Common myeloid progenitor, CD34-positive (primary cell): Measurements from ENCODE around the gene LGALS7.
"Not testable (repeated sequence)": the region's sequence is repeated elsewhere in the genome, so short reads cannot be mapped to it uniquely, and the experiment has no call there.

ENCODE experiments used
- CTCF ChIA-PET: fragments of 350-600 bp; sonication (Branson Sonifier 250); formaldehyde crosslinking; loops from one replicate; lab custom pipeline; 2021; ENCODE audit warnings: antibody characterized with exemption; lab: Charles Lee
- POLR2A ChIA-PET: fragments of 350-600 bp; sonication (Branson Sonifier 250); formaldehyde crosslinking; loops from one replicate; lab custom pipeline; 2021; ENCODE audit warnings: antibody characterized with exemption; lab: Charles Lee
- DNase-seq, 3 donors: peaks; one replicate each; pipeline versions ENCODE4 v3.0.0 to v3.0.0-alpha.2; 2013
- H3K27ac ChIP-seq, 2 experiments: 1 replicate in 1 of 2; 2 replicates in 1 of 2; pipeline ENCODE4 v1.7.0; 2013; ENCODE audit warnings: inconsistent platforms in 2 of 2, low read length in 2 of 2, mild to moderate bottlenecking in 2 of 2, low read depth in 1 of 2, moderate library complexity in 1 of 2; ENCODE audit not compliant: severe bottlenecking in 2 of 2, insufficient read depth in 1 of 2, poor library complexity in 1 of 2
- H3K27me3 ChIP-seq, 5 experiments: replicated peaks in 2 of 5; 1 replicate in 3 of 5; 2 replicates in 2 of 5; pipeline versions ENCODE4 v1.6.1 to v1.7.0; 2013; ENCODE audit warnings: low read length in 4 of 5, mild to moderate bottlenecking in 2 of 5, moderate library complexity in 2 of 5, inconsistent platforms in 1 of 5; ENCODE audit not compliant: insufficient read depth in 5 of 5, control insufficient read depth in 4 of 5
- H3K36me3 ChIP-seq, 4 experiments: 1 replicate in 2 of 4; 2 replicates in 2 of 4; pipeline versions ENCODE4 v1.6.1 to v1.7.0; 2013; ENCODE audit warnings: low read length in 3 of 4, control low read depth in 1 of 4, mild to moderate bottlenecking in 1 of 4; ENCODE audit not compliant: control insufficient read depth in 4 of 4, insufficient read depth in 4 of 4
- H3K4me1 ChIP-seq, 4 experiments: 1 replicate in 3 of 4; 2 replicates in 1 of 4; pipeline versions ENCODE4 v1.6.1 to v1.7.1; 2013; ENCODE audit warnings: low read length in 3 of 4, mild to moderate bottlenecking in 3 of 4, control low read depth in 1 of 4, inconsistent platforms in 1 of 4, moderate library complexity in 1 of 4; ENCODE audit not compliant: control insufficient read depth in 4 of 4, insufficient read depth in 4 of 4; ENCODE audit errors: control extremely low read depth in 1 of 4
- H3K4me3 ChIP-seq, 7 experiments: 1 replicate in 4 of 7; 2 replicates in 3 of 7; pipeline versions ENCODE4 v1.5.1 to v1.7.0; 2013; ENCODE audit warnings: mild to moderate bottlenecking in 7 of 7, low read length in 6 of 7, moderate library complexity in 6 of 7, inconsistent platforms in 2 of 7, low read depth in 2 of 7, control low read depth in 1 of 7; ENCODE audit not compliant: insufficient read depth in 4 of 7, control insufficient read depth in 1 of 7; ENCODE audit errors: extremely low read depth in 1 of 7
- H3K9me3 ChIP-seq, 5 experiments: 1 replicate in 4 of 5; 2 replicates in 1 of 5; pipeline versions ENCODE4 v1.6.1 to v1.7.1; 2013; ENCODE audit warnings: low read length in 4 of 5, mild to moderate bottlenecking in 2 of 5, inconsistent platforms in 1 of 5, low read depth in 1 of 5, moderate library complexity in 1 of 5; ENCODE audit not compliant: control insufficient read depth in 4 of 5, insufficient read depth in 2 of 5; ENCODE audit errors: control extremely low read depth in 1 of 5
- WGBS: methylation state at CpG from one replicate; pipeline ENCODE4 v1.1.5; 2013; ENCODE audit not compliant: insufficient coverage; 5-methylcytosine and 5-hydroxymethylcytosine counted together

Gene LGALS7

DNA sequence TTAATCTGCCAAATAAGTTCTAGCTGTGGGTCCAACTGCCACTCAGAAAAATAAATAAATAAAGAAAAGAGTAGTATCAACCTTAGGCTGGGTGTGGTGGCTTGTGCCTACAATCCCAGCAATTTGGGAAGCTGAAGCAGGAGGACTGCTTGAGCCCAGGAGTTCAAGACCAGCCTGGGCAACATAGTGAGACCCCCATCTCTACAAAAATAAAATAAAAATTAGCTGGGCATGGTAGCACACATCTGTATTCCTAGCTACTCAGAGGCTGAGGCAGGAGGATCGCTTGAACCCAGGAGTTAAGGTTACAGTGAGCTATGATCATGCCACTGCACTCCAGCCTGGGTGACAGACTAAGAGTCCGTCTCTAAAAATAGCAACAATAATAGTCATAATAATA is 40.6 kb upstream of the LGALS7 start:
- H3K27ac ChIP-seq, H3K27me3 ChIP-seq, DNase-seq, H3K9me3 ChIP-seq, POLR2A ChIA-PET, H3K4me3 ChIP-seq, H3K4me1 ChIP-seq: not testable (repeated sequence)
- CTCF ChIA-PET: interaction anchor here (1.0 kb wide), 2 partner anchors 8 to 36 kb away, joined by 3 to 5 read pairs; no protein-coding TSS in a partner anchor
- no CpG with 5 or more reads among the region's 2 CpGs for WGBS
- peaks cover 0 to 34% (median 25%) of the 10 kb centered on the region in 4 experiments for H3K36me3 ChIP-seq

DNA sequence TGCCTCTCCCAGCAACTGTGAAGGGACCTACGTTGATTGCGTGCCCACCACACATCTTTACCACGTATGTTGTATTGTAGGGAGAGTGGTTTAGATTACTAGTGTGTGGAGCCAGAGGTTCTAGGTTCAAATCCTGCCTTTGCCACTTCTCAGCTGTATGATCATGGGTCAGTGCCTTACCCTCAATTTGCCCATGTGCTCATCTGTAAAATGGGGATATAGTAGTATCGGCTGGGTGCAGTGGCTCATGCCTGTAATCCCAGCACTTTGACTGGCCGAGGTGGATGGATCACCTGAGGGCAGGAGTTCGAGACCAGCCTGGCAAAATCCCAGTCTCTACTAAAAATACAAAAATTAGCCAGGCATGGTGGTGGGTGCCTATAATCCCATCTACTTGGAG is 40.0 kb upstream of the LGALS7 start:
- Histone ChIP-seq H3K27me3 (no peaks in the 10 kb centered on the region), H3K36me3 (peaks cover 0 to 34% (median 25%) of the 10 kb centered on the region in 4 experiments), H3K9me3 (no peaks in the 10 kb centered on the region), H3K4me3 (no peak overlapping the region), H3K27ac (no peak overlapping the region), H3K4me1 (no peaks in the 10 kb centered on the region)
- ChIA-PET POLR2A (no interaction called here), CTCF (interaction anchor here (1.0 kb wide), 2 partner anchors 9 to 36 kb away, joined by 3 to 5 read pairs; no protein-coding TSS in a partner anchor)
- WGBS: 100% methylated on average over 2 of the region's 6 CpGs
- DNase-seq: no peak

DNA sequence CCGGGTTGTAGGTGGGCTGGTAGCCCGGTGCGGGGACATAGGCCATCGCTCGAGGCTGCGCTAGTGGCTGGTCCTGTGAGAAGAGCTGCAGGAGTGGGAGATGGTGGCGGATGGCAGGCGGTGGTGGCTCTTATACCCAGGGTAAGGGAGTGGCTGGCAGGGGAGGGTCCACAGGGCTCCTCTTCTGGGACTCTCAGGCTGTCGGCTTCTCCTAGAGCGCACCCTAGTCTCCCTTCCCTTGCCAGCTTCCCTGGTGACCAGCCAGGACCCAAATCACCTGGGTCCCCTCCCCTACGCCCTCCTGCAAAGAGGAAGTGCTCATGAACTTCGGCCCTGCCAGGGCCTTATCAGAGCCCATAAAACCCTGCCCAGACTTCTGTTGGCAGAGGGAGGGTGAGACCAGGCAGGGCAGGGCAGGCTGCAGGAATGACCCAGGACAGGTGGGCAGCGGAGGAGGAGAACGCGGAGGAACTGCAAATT is 39.6 kb upstream of the LGALS7 start, which contains the start of gene LGALS4:
TSS of gene LGALS4 (minus strand) at position 105 of the 480 bp plus-strand sequence. CDS start at position 46, 59 bp downstream.
- 85% methylated on average over 8 of the region's 15 CpGs for WGBS
- DNase-seq: peak in 1 of 3 donors; percentile 18
- Histone ChIP-seq H3K4me3 (no peak within 1 kb of the TSS), H3K27ac (no peak within 1 kb of the TSS), H3K9me3 (no peaks in the 10 kb centered on the region), H3K4me1 (no peaks in the 10 kb centered on the region), H3K36me3 (peaks cover 0 to 31% (median 23%) of the 10 kb centered on the region in 4 experiments), H3K27me3 (no peaks in the 10 kb centered on the region)
- POLR2A ChIA-PET: no interaction called here
- CTCF ChIA-PET: interaction anchor here (1.0 kb wide), 1 partner anchor 35 kb away, joined by 3 read pairs; no protein-coding TSS in a partner anchor

- ChIA-PET POLR2A (no interaction called here), CTCF (no interaction called here)
- no peak overlapping the region for H3K4me3 ChIP-seq
- DNase-seq: no peak
- H3K9me3 ChIP-seq: no peaks in the 10 kb centered on the region
- peaks cover 0 to 24% (median 18%) of the 10 kb centered on the region in 4 experiments for H3K36me3 ChIP-seq
- no peaks in the 10 kb centered on the region for H3K4me1 ChIP-seq
- no peak overlapping the region for H3K27ac ChIP-seq
- 96% methylated on average over 17 of the region's 18 CpGs for WGBS
- H3K27me3 ChIP-seq: no peaks in the 10 kb centered on the region
Measured at GRCh38 chr19:38812009-38812840, 38.9 kb upstream of the LGALS7 start.

DNA sequence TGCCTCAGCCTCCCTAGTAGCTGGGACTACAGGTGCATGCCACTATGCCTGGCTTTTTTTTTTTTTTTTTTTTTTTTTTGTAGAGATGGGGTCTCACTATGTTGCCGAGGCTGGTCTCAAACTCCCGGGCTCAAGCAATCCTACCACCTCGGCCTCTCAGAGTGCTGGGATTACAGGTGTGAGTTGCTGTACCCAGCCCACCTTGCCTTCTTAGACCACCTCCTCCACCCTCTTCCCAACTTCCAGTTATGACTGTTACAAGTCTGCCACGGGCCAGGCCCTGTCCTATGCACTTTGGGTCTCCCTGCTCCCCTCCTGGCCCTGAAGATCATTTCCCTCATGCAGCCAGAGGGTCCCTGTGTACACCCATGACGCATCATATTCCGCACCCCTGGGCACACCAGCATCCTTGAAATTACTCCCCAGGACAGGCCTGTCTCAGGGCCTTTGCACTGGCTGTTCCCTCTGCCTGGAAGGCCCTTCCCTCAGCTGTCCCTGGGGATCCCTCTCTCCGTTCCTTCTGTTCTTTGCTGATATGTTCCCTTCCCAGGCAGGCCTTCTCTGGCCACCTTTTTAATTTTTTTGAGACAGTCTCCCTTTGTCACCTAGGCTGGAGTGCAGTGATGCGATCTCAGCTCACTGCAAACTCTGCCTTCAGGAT is 36.4 kb upstream of the LGALS7 start:
- no peak overlapping the region for H3K4me3 ChIP-seq
- ChIA-PET POLR2A (interaction anchor here (1.2 kb wide), 1 partner anchor 11 kb away, joined by 5 read pairs; no protein-coding TSS in a partner anchor), CTCF (interaction anchor here (1.3 kb wide), 1 partner anchor 10 kb away, joined by 3 read pairs; no protein-coding TSS in a partner anchor)
- no peaks in the 10 kb centered on the region for H3K4me1 ChIP-seq
- H3K9me3 ChIP-seq: no peaks in the 10 kb centered on the region
- DNase-seq: no peak
- 88% methylated on average over 5 of the region's 8 CpGs for WGBS
- no peak overlapping the region for H3K27ac ChIP-seq
- H3K27me3 ChIP-seq: no peaks in the 10 kb centered on the region
- H3K36me3 ChIP-seq: no peaks in the 10 kb centered on the region

GRCh38 chr19:38808741-38809140 is 35.4 kb upstream of the LGALS7 start:
- WGBS: 94% methylated on average over 14 of the region's 17 CpGs
- H3K27me3 ChIP-seq: no peaks in the 10 kb centered on the region
- DNase-seq: no peak
- H3K9me3 ChIP-seq: no peaks in the 10 kb centered on the region
- POLR2A ChIA-PET: interaction anchor here (1.2 kb wide), 1 partner anchor 12 kb away, joined by 5 read pairs; no protein-coding TSS in a partner anchor
- no peak overlapping the region for H3K4me3 ChIP-seq
- H3K27ac ChIP-seq: no peak overlapping the region
- no peaks in the 10 kb centered on the region for H3K4me1 ChIP-seq
- CTCF ChIA-PET: interaction anchor here (0.6 to 1.3 kb wide), 2 partner anchors 11 to 12 kb away, joined by 3 read pairs; no protein-coding TSS in a partner anchor
- no peaks in the 10 kb centered on the region for H3K36me3 ChIP-seq
